Measurements from ENCODE around the gene PHLDA2.

DNA sequence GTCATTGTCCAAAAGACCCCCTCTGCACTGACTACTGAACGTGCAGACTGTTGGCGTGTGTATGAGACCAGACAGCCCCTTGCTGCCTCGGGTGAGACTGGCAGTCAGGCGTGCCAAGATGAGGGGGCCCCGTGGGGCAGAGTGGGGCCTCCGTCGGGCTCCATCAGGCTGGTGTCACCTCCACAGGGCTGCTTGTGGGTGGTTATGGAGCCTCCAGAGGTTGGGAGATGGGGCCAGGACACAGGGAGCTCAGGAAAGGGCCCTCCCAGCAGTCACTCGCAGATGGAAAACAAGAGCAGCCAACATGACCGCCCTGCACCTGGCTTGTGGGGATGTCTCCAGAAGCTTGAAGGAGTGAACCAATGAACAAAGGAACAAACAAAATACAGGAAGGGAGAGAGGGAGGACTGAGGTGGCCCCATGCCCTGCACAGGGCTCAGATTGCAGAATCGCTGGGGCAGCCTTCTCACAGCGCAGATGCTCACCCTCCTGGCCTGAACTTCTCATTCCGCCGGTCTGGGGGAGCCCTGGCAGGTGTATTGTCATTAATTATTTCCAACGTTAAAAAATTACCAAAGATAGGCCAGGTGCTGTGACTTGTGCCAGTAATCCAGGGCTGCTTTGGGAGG, 5.5 kb upstream of the PHLDA2 start:
- TF ChIP-seq, protein P1, sequence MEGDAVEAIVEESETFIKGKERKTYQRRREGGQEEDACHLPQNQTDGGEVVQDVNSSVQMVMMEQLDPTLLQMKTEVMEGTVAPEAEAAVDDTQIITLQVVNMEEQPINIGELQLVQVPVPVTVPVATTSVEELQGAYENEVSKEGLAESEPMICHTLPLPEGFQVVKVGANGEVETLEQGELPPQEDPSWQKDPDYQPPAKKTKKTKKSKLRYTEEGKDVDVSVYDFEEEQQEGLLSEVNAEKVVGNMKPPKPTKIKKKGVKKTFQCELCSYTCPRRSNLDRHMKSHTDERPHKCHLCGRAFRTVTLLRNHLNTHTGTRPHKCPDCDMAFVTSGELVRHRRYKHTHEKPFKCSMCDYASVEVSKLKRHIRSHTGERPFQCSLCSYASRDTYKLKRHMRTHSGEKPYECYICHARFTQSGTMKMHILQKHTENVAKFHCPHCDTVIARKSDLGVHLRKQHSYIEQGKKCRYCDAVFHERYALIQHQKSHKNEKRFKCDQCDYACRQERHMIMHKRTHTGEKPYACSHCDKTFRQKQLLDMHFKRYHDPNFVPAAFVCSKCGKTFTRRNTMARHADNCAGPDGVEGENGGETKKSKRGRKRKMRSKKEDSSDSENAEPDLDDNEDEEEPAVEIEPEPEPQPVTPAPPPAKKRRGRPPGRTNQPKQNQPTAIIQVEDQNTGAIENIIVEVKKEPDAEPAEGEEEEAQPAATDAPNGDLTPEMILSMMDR (IDR thresholded peaks at IDR 0.05; ENCODE audit: low read depth, low read length, poor library complexity, severe bottlenecking) = no peak
- no peak for TF ChIP-seq EZH2phosphoT487 (IDR thresholded peaks at IDR 0.05; ENCODE audit: borderline replicate concordance, low read length)

Data from DOHH2 (cell line).